HTERT RPE-1 (cell line): ENCODE measurements around the gene LEPROT.
"Not testable (repeated sequence)": the region's sequence is repeated elsewhere in the genome, so short reads cannot be mapped to it uniquely, and the experiment has no call there.

Experiments
- in situ Hi-C: fragments of 300-500 bp; cut with MboI; formaldehyde crosslinking; loops from 4 replicates; pipeline ENCODE4 v1.14.3; 2020; ENCODE audit warnings: low sequenced_read_pairs

The LEPROT gene

DNA sequence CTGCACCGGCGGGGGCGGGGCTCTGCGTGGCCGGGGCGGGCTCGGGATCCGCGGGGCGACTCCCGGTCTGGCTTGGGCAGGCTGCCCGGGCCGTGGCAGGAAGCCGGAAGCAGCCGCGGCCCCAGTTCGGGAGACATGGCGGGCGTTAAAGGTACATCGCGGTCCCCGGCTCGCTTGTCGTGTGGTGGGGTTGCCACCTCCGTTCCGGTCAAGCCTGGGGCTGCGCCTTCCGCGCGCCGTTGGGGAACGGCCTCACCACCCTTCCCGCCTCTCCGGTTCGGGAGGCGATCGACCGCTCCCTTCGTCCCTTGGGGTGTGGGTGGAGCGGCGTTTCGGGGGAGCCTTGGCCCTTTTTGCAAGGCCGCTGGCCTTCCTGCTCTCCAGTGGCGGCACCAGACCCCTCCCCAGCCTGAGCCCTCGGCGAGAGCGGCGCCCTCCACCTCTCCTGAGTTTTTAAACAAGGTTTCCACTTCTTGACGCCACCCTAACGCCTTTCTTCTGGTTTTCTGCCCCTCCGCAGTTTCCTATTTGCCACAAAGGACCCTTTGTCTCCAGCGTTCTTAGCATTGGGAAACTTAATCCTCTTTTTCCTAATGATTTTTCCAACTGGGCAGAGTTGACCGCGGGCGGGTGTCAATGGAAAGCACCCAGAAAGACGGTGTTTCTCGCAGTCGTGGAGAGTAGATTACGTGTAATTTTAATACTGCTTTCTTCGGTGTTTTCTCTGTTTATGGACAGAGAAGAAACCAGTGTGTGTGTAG is at the start of gene LEPROT, which contains the start of gene LEPR:
Gene LEPROT, plus strand, starts transcription at position 79 of the 761 bp plus-strand sequence. Its CDS starts 57 bp downstream, at position 136.
Gene LEPR, plus strand, starts transcription at position 79 of the 761 bp plus-strand sequence. CDS start 144,898 bp downstream, outside the sequence.
- in situ Hi-C loops = no loop called here

GRCh38 chr1:65371544-65371943 is 48.9 kb upstream of the LEPROT start:
- in situ Hi-C loops = no loop called here

DNA sequence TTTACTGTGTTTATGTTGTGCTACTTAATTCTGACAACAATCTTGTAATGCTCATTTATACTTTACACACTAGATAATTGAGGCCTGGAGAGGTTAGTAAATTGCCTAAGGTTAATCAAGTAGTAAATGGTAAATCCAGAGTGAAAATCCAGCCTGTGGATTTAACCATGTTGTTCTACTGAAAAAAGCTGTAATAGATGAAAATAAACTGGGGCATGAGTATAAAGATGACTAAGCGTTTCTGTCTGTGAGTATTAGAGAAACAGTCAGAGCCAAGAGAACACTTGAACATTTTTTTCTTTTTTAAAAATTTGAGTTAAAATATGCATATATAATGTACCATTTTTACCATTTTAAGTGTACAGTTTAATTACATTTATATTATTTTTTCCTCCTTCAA is 47.9 kb upstream of the LEPROT start:
- in situ Hi-C loops = no loop called here

DNA sequence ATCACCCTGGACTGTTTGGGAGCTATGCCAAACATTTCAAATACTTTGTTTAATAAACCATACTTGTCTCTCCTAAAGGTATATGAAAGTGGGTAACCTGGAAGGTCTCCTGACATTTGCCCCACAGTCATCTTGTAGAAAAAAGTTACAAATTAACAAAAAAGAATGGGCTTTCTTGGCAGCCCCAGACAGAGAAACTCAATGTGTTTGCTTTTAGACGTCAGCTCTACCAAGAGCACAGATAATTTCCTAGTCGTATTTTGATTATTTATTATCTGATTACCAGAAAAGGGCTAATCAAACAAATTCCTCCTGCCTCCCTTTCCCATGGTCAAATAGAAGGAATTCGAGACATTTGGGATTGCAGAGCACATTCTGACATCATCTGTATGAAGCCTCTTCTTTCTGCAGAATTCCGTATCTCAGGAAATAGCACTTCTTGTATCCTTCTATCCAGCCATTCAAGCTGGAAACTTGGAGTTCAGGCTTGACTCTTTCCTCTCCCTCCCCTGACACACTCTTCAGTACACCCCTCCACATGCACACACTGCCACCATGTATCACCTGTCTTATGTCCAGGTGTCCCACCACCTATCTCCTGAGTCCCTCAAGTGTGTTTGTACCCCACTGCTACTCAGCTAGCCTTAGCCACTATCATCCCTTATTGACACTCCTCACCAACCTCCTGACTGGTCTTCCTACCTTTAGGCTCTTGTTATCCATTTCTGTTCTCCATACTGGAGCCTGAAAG is 42.8 kb upstream of the LEPROT start:
- in situ Hi-C loops = no loop called here

DNA sequence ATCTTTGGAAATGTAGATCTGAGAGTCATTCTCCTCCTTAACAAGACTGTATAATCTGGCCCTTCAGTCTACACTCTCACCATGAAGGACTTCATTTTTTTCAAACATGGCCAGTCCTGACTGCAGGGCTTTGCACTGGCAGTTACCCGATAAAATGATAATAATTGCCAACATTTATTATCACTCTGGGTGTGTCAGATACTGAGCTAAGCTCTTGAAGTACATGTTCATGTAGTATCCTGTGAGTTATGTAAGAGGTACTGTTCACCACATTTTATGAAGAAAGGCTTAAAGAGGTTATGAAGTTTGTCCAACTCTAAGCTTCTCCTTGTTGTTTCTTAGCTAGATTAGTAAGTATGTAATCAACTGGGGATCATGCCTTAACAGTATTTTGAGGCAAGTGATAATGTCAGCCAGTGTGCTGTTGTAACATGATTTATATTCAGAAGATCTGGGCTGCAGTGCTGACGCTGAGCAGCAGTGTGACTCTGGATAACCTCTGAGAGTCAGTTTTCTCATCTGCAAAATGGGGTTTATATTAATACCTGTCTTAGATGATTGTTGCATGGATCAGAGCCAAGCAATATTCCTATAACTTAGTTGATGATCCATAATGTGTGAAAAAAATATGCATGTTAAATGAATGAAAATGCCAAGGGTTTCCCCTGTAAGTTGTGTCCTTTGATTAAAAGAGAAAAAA is 42.1 kb upstream of the LEPROT start:
- in situ Hi-C loops = no loop called here

GRCh38 chr1:65384426-65384825 is 36.0 kb upstream of the LEPROT start:
- in situ Hi-C loops = not testable (repeated sequence)

DNA sequence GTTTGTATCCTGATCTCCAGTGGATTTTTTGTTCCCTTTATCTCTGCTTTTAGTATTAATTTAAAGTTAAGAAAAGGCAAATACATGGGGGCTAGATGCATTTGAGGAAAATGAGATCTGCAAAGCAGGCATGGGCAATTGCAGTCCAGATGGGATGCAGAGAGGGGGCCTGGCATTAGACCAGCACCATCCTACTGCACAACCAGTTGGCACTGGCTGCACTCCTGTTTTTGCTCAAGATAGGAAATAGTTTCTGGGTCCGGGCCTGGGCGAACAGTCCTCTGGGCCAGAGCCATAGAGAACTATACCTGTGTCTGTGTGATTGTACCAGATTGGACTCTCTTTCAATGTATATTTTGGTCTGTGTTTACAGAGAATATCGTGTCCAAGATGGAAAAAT is 34.0 kb upstream of the LEPROT start:
- in situ Hi-C loops = no loop called here

DNA sequence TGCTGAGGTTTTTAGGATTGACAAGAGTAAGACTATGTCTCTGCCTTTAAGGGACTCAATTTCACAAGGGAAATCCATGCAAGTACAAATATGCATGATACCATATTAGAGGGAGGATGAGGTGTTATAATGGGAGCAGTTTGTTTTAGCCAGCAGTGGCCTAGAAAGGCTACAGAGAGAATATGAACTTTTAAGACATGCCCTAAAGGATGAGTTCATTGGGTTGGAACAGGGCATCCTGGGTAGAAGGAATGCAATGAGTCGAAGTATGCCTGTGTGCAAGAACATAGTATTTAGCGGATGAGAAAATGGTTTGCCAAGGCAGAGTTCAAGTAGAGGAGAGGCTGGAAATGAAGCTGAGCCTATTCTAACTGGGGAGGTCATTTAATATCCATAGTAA is 32.6 kb upstream of the LEPROT start:
- in situ Hi-C loops = no loop called here

DNA sequence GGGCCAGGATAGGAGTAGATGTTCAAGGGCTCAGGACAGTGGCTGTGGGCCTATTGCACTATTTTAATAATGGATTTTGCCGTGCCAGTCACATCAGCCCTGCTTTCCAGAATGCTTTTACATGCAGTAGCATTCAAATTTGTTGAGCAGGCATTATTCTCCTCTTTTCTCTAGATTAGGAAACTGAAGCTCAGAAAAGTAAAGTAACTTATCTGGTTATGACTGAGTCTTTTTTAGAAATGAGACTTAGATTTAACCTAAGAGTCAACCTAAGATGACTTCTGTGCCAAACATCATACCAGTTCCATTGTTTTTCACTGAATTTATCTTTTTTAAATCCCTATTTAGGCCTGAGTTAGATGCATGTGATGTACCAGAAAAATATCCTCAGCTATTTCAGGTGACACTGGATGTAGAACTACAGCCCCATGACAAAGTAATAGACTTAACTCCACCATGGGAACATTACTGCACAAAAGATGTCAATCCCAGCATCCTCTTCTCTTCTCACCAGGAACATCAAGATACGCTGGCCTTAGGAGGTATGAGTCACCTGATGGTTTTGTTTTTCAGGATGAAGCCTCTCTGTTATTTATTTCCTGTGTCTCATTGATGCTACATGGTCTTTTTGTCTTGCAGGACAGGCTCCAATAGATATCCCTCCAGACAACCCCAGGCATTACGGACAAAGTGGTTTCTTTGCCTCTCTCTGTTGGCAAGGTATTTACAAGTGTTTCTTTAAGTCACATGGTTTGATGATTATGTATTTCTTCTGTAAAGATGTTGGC is 31.4 kb upstream of the LEPROT start:
- in situ Hi-C loops = no loop called here

DNA sequence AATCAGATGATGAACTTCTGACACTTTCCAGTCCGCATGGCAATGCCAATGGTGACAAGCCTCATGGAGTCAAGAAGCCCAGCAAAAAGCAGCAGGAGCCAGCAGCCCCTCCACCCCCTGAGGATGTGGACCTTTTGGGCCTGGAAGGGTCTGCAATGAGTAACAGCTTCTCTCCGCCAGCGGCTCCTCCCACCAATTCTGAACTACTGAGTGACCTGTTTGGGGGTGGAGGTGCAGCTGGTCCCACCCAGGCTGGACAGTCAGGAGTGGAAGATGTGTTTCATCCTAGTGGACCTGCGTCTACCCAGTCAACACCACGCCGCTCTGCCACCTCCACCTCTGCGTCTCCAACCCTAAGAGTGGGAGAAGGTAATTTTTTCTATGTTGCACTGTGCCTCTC is 28.0 kb upstream of the LEPROT start:
- in situ Hi-C loops = no loop called here

GRCh38 chr1:65393347-65393746 is 27.1 kb upstream of the LEPROT start:
- in situ Hi-C loops = no loop called here

DNA sequence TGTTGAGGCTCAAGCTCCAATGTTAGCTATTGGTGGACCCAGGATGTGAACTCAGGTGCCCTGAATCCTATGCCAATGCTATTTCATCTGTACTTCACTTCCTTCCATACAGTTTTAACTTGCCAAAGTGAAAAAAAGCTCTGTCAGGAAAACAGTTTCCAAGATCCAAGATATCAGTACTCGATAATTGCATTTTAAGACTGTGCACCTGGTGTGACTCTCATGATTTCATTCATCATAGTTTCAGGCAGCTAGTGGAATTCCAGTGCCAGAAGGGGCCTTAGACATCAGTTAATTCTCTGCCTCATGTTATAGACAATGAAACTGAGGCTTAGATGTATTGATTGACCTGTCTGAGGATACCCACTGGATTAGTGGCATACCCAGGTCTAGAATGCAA is 26.5 kb upstream of the LEPROT start:
- in situ Hi-C loops = no loop called here

- in situ Hi-C loops = no loop called here
Measured at GRCh38 chr1:65395887-65396612, 24.4 kb upstream of the LEPROT start.

GRCh38 chr1:65398083-65398482 is 22.4 kb upstream of the LEPROT start:
- in situ Hi-C loops = no loop called here

- in situ Hi-C loops = no loop called here
Measured at GRCh38 chr1:65399003-65399402, 21.5 kb upstream of the LEPROT start.

DNA sequence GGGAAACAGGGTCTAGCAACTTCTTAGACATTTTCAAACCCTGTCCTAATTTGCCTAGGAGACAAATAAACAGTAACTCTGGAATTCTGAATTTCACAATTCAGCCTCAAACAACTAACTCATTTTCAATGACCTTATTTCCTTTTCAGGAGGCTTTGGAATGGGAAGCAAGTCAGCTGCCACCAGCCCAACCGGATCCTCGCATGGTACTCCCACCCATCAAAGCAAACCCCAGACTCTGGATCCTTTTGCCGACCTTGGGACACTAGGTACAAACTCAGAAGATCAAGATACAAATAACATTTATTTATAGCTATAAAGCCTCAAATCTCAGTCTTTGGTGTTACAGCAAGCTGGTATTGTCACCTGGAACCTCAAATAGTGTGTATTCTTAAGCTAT is 18.9 kb upstream of the LEPROT start:
- in situ Hi-C loops = no loop called here

DNA sequence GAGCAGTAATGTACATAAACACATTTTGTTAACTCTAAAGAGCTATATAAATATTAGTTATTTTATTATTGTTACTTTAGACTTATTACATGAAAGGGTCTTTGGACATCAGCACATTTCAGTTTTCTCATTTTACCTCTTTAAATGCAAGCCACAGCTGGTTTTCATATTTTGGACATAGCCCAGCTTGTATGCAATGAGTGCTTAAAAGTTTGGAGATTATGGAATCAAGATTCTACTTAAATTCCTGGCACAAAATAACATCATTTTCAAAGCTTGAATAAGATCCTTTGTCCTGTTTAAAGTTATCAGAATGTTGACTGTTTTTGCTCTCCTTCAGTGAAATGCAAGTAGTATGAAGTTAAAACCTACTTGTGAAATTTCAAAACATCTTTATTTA is 15.5 kb upstream of the LEPROT start:
- in situ Hi-C loops = no loop called here

- in situ Hi-C loops = no loop called here
Measured at GRCh38 chr1:65407877-65408276, 12.6 kb upstream of the LEPROT start.

GRCh38 chr1:65409314-65409713 is 11.2 kb upstream of the LEPROT start:
- in situ Hi-C loops = no loop called here

- in situ Hi-C loops = no loop called here
Measured at GRCh38 chr1:65409816-65410326, 10.6 kb upstream of the LEPROT start.
